ENCODE data around the gene ZCCHC24.
A peak's percentile ranks its signal among the peaks of the same experiment; 100 is the strongest.

The ZCCHC24 gene

DNA sequence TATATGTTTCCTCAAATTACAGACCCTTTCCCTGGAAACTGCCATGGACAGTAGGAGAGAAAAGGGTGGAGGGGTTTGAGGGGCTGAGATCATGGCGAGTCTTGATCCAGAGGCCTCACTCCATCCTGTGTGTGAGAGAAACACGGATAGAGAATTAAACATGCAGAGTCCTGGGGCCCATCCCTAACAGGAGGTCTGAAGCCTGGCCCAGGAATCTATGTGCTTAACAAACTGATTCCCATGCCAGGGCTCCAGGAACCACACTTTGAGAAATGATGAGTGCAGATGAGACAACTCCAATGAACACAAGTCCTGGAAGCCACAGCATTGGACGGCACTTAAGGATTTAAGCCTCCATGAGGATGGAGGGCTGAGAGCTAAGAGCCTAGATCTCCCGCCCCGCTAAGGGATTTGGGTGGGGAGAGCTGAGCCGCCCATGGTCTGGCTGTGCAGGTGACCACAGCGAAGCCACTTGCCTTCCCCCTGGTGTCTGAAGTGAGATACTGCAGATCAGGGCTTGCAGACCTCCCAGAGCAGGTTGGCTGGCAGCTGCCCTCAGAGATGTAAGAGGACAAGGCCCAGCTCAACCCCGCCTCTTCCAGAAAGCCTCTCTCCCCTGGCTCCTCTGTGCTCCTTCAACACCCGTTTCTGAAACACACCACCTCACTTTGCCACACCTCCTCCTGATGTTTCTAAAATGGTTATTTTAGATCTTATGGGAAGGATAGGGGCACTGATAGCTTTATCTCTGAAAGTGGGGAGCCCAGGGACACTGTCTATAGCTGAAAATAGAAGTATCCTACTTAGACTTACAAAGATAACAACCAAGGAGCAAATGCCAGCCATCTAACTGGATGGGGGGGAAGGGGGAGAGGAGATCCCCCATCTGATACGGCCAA is 42.1 kb upstream of the ZCCHC24 start:
- Histone ChIP-seq H3K4me1 (ENCODE audit: control insufficient read depth, insufficient read depth, low read depth, low read length) (peaks cover 18% of the 10 kb centered on the region), H2BK120ac (ENCODE audit: low read depth, low read length) (peak overlapping the region; percentile 61), H3K4me2 (ENCODE audit: low read length, poor library complexity, severe bottlenecking) (no peak overlapping the region), H4K91ac (ENCODE audit: low read length) (peak overlapping the region; percentile 34), H3K23ac (ENCODE audit: low read length in 2 of 2) (peak overlapping the region in 1 of 2 experiments; percentile 48), H3K9ac (ENCODE audit: low read length) (peak overlapping the region; percentile 70), H2BK5ac (ENCODE audit: low read depth, low read length, poor library complexity, severe bottlenecking) (no peak overlapping the region), H3K36me3 (ENCODE audit: control insufficient read depth in 1 of 2, insufficient read depth in 2 of 2, low read depth in 1 of 2, low read length in 2 of 2) (no peaks in the 10 kb centered on the region), H2AK5ac (ENCODE audit: low read length, severe bottlenecking) (peak overlapping the region; percentile 53), H2BK15ac (ENCODE audit: low read depth, poor library complexity, severe bottlenecking) (peak overlapping the region; percentile 82), H3K4me3 (ENCODE audit: insufficient read depth in 1 of 2, low read depth in 1 of 2, low read length in 2 of 2) (peak overlapping the region in 1 of 2 experiments; percentile 39), H3K14ac (ENCODE audit: low read length in 2 of 2) (no peak overlapping the region), H3K27me3 (ENCODE audit: control insufficient read depth in 1 of 2, insufficient read depth in 1 of 2, low read length in 2 of 2) (no peaks in the 10 kb centered on the region), H3K27ac (ENCODE audit: low read length, poor library complexity, severe bottlenecking) (peak overlapping the region; percentile 77), H4K8ac (ENCODE audit: low read length) (peak overlapping the region; percentile 66), H3K18ac (ENCODE audit: low read depth in 1 of 2, low read length in 2 of 2) (peak overlapping the region; percentile 91), H3K79me1 (replicated peaks; ENCODE audit: low read length, poor library complexity, severe bottlenecking) (no peaks in the 10 kb centered on the region), H2AFZ (ENCODE audit: low read depth, low read length) (no peak overlapping the region), H2BK12ac (ENCODE audit: low read length in 2 of 2) (peak overlapping the region; percentile 87 to 91), H3K9me3 (ENCODE audit: control insufficient read depth, low read length) (no peaks in the 10 kb centered on the region), H3K4ac (ENCODE audit: low read depth in 1 of 2, low read length in 2 of 2) (peak overlapping the region; percentile 24 to 35)
- DNase-seq = peak; percentile 72
- 49% methylated on average over 8 of the region's 10 CpGs for WGBS

DNA sequence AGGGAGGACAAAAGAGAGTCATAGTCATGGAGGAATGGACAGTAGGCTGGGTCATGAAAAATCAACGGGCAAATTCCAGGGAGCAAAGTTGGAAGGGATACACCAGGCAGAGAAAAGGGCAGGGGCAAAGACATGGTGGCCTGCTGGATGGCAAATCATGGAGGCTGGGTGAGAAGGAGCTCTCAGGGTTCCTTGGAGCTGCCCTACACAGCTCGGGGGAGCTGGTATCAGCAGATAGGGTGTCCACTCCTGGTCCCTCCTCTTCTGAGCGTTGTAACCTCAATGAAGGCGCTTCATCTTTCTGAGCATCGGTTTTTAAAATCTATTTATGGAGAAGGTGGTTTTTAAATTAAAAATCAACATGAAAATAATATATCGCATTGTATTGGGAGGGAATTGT is 39.1 kb upstream of the ZCCHC24 start:
- H3K9ac ChIP-seq (ENCODE audit: low read length) = no peak overlapping the region
- peak overlapping the region; percentile 45 to 81 for H2BK12ac ChIP-seq (ENCODE audit: low read length in 2 of 2)
- no peak overlapping the region for H2AFZ ChIP-seq (ENCODE audit: low read depth, low read length)
- no peak overlapping the region for H3K4me3 ChIP-seq (ENCODE audit: insufficient read depth in 1 of 2, low read depth in 1 of 2, low read length in 2 of 2)
- H4K8ac ChIP-seq (ENCODE audit: low read length) = no peak overlapping the region
- no peaks in the 10 kb centered on the region for H3K36me3 ChIP-seq (ENCODE audit: control insufficient read depth in 1 of 2, insufficient read depth in 2 of 2, low read depth in 1 of 2, low read length in 2 of 2)
- H3K4ac ChIP-seq (ENCODE audit: low read depth in 1 of 2, low read length in 2 of 2) = peak overlapping the region; percentile 7 to 27
- no peak overlapping the region for H2AK5ac ChIP-seq (ENCODE audit: low read length, severe bottlenecking)
- H3K27ac ChIP-seq (ENCODE audit: low read length, poor library complexity, severe bottlenecking) = no peak overlapping the region
- H3K9me3 ChIP-seq (ENCODE audit: control insufficient read depth, low read length) = no peaks in the 10 kb centered on the region
- peak overlapping the region in 1 of 2 experiments; percentile 76 for H3K18ac ChIP-seq (ENCODE audit: low read depth in 1 of 2, low read length in 2 of 2)
- H3K4me1 ChIP-seq (ENCODE audit: control insufficient read depth, insufficient read depth, low read depth, low read length) = peaks cover 10% of the 10 kb centered on the region
- no peaks in the 10 kb centered on the region for H3K27me3 ChIP-seq (ENCODE audit: control insufficient read depth in 1 of 2, insufficient read depth in 1 of 2, low read length in 2 of 2)
- H2BK15ac ChIP-seq (ENCODE audit: low read depth, poor library complexity, severe bottlenecking) = no peak overlapping the region
- H4K91ac ChIP-seq (ENCODE audit: low read length) = no peak overlapping the region
- DNase-seq = no peak
- no peak overlapping the region for H3K4me2 ChIP-seq (ENCODE audit: low read length, poor library complexity, severe bottlenecking)
- no peak overlapping the region for H3K14ac ChIP-seq (ENCODE audit: low read length in 2 of 2)
- H3K23ac ChIP-seq (ENCODE audit: low read length in 2 of 2) = no peak overlapping the region
- WGBS = 95% methylated on average over 4 of the region's 6 CpGs
- H2BK120ac ChIP-seq (ENCODE audit: low read depth, low read length) = no peak overlapping the region
- no peak overlapping the region for H2BK5ac ChIP-seq (ENCODE audit: low read depth, low read length, poor library complexity, severe bottlenecking)
- no peaks in the 10 kb centered on the region for H3K79me1 ChIP-seq (replicated peaks; ENCODE audit: low read length, poor library complexity, severe bottlenecking)

DNA sequence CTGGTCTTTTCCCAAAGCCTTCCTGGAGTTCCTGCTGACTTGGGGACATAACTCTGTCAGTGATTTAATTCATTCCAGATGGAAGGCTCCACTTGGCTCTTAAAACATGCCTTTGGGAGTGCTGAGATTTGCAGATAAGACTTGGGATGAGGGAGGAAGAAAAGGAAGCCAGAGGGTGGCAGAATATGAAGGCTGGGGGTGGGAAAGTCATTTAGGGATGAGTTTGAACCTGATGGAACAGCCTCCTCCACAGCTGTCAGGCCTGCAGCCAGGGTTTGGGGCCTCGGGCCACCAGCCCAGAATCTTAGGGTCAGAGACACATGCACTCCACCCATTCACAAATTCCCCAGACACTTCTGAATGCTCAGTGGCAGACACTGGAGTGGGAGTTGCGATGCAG is 38.5 kb upstream of the ZCCHC24 start:
- Histone ChIP-seq H2AK5ac (ENCODE audit: low read length, severe bottlenecking) (no peak overlapping the region), H3K79me1 (replicated peaks; ENCODE audit: low read length, poor library complexity, severe bottlenecking) (no peaks in the 10 kb centered on the region)

DNA sequence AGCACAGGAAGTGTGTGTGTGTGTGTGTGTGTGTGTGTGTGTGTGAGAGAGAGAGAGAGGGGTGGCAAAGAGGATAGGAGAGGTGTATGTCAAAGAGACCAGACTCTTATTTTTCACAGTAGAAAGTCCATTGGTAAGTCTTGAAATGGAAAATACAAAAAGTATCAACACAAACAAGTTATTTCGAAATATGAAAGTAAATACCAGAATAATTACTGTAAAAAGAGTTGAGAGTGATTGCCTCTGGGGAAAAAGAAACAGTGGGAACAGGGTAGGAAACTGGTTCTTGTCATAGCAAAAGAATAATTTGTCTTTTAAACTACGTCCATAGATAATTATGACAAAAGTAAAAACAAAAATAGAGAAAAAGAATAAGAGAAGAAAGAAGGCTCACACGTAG is 37.9 kb upstream of the ZCCHC24 start:
- Histone ChIP-seq H2BK15ac (ENCODE audit: low read depth, poor library complexity, severe bottlenecking) (no peak overlapping the region), H3K23ac (ENCODE audit: low read length in 2 of 2) (no peak overlapping the region), H2AK5ac (ENCODE audit: low read length, severe bottlenecking) (no peak overlapping the region), H3K18ac (ENCODE audit: low read depth in 1 of 2, low read length in 2 of 2) (peak overlapping the region in 1 of 2 experiments; percentile 21), H3K27me3 (ENCODE audit: control insufficient read depth in 1 of 2, insufficient read depth in 1 of 2, low read length in 2 of 2) (no peaks in the 10 kb centered on the region), H3K27ac (ENCODE audit: low read length, poor library complexity, severe bottlenecking) (no peak overlapping the region), H4K8ac (ENCODE audit: low read length) (no peak overlapping the region), H4K91ac (ENCODE audit: low read length) (no peak overlapping the region), H3K79me1 (replicated peaks; ENCODE audit: low read length, poor library complexity, severe bottlenecking) (no peaks in the 10 kb centered on the region), H2BK120ac (ENCODE audit: low read depth, low read length) (no peak overlapping the region), H3K9me3 (ENCODE audit: control insufficient read depth, low read length) (no peaks in the 10 kb centered on the region), H3K4ac (ENCODE audit: low read depth in 1 of 2, low read length in 2 of 2) (no peak overlapping the region), H3K36me3 (ENCODE audit: control insufficient read depth in 1 of 2, insufficient read depth in 2 of 2, low read depth in 1 of 2, low read length in 2 of 2) (no peaks in the 10 kb centered on the region), H3K14ac (ENCODE audit: low read length in 2 of 2) (no peak overlapping the region), H3K4me3 (ENCODE audit: insufficient read depth in 1 of 2, low read depth in 1 of 2, low read length in 2 of 2) (peak overlapping the region in 1 of 2 experiments; percentile 48), H2BK12ac (ENCODE audit: low read length in 2 of 2) (no peak overlapping the region), H3K9ac (ENCODE audit: low read length) (peak overlapping the region; percentile 29), H2AFZ (ENCODE audit: low read depth, low read length) (no peak overlapping the region), H3K4me1 (ENCODE audit: control insufficient read depth, insufficient read depth, low read depth, low read length) (peaks cover 7% of the 10 kb centered on the region), H3K4me2 (ENCODE audit: low read length, poor library complexity, severe bottlenecking) (no peak overlapping the region), H2BK5ac (ENCODE audit: low read depth, low read length, poor library complexity, severe bottlenecking) (no peak overlapping the region)
- WGBS = 86% methylated on average over 1 of the region's 3 CpGs
- DNase-seq = peak; percentile 29

More for the DNA sequence above, 38.5 kb upstream of the ZCCHC24 start:
- no peak overlapping the region for H2BK12ac ChIP-seq (ENCODE audit: low read length in 2 of 2)
- H3K14ac ChIP-seq (ENCODE audit: low read length in 2 of 2) = no peak overlapping the region
- no peak overlapping the region for H3K23ac ChIP-seq (ENCODE audit: low read length in 2 of 2)
- H2AFZ ChIP-seq (ENCODE audit: low read depth, low read length) = no peak overlapping the region
- peak overlapping the region; percentile 29 for H3K9ac ChIP-seq (ENCODE audit: low read length)
- 85% methylated on average over 1 of the region's 2 CpGs for WGBS
- H3K27ac ChIP-seq (ENCODE audit: low read length, poor library complexity, severe bottlenecking) = no peak overlapping the region
- H3K4ac ChIP-seq (ENCODE audit: low read depth in 1 of 2, low read length in 2 of 2) = no peak overlapping the region
- H3K4me1 ChIP-seq (ENCODE audit: control insufficient read depth, insufficient read depth, low read depth, low read length) = peaks cover 10% of the 10 kb centered on the region
- no peaks in the 10 kb centered on the region for H3K27me3 ChIP-seq (ENCODE audit: control insufficient read depth in 1 of 2, insufficient read depth in 1 of 2, low read length in 2 of 2)
- no peak overlapping the region for H4K8ac ChIP-seq (ENCODE audit: low read length)
- no peaks in the 10 kb centered on the region for H3K9me3 ChIP-seq (ENCODE audit: control insufficient read depth, low read length)
- peak; percentile 26 for DNase-seq
- H4K91ac ChIP-seq (ENCODE audit: low read length) = no peak overlapping the region
- peak overlapping the region in 1 of 2 experiments; percentile 48 for H3K4me3 ChIP-seq (ENCODE audit: insufficient read depth in 1 of 2, low read depth in 1 of 2, low read length in 2 of 2)
- H2BK5ac ChIP-seq (ENCODE audit: low read depth, low read length, poor library complexity, severe bottlenecking) = no peak overlapping the region
- no peaks in the 10 kb centered on the region for H3K36me3 ChIP-seq (ENCODE audit: control insufficient read depth in 1 of 2, insufficient read depth in 2 of 2, low read depth in 1 of 2, low read length in 2 of 2)
- H3K18ac ChIP-seq (ENCODE audit: low read depth in 1 of 2, low read length in 2 of 2) = no peak overlapping the region
- no peak overlapping the region for H3K4me2 ChIP-seq (ENCODE audit: low read length, poor library complexity, severe bottlenecking)
- no peak overlapping the region for H2BK120ac ChIP-seq (ENCODE audit: low read depth, low read length)
- H2BK15ac ChIP-seq (ENCODE audit: low read depth, poor library complexity, severe bottlenecking) = peak overlapping the region; percentile 82
